ENCODE data around the gene PTPA. TPM values are rescaled to one million over a fixed set of nuclear protein-coding genes. Genes with fewer than 3 reads are reported as not detected.

PTPA gene
- total and polyA plus RNA-seq, 9 of the 15 experiments (the other 6 are each of a cell fraction or from before 2014, with no cell fraction given), result 1.7 to 121 (median 72.6) TPM

DNA sequence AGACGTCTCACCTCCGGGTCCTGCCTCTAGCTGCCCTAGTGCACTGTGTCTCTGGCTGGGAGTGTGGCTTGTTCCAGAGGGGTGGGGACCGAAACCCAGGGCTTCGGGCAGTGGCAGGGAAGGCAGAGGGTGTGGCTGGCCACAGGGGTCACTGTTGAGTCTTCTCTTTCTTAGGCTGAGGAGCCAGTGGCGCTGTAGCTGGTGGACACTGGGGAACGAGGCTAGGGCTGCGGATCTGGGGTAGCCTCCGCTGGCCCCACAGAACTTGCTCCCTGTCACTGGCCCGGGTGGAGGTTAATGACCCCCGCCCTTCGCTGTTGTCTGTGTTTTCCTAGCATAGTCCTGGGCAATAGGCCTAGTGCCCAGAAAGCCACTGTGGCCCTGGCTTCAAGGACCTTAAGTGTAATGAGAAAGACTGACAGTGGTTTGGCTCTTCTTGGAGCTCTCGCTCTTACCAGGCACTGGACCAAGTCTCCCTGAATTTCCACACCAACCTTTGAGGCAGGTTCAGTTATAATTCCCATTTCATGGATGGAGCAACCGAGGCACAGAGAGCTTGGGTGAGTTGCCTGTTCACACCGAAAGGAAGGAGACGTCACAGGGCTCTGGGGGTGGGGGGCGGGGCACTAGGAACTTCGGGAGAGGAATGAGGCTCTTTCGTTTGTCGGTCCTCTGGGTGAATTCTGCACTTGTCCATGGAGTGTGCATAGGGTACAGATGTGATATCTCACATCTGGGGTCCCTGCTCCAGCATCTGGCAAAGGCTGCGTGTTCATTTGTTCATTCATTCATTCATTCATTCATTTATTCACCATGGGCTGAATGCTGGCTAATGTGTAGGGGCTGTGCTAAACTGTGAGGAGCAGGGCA, 71.6 kb downstream of the PTPA start (continued):
- TF ChIP-seq, protein P1, sequence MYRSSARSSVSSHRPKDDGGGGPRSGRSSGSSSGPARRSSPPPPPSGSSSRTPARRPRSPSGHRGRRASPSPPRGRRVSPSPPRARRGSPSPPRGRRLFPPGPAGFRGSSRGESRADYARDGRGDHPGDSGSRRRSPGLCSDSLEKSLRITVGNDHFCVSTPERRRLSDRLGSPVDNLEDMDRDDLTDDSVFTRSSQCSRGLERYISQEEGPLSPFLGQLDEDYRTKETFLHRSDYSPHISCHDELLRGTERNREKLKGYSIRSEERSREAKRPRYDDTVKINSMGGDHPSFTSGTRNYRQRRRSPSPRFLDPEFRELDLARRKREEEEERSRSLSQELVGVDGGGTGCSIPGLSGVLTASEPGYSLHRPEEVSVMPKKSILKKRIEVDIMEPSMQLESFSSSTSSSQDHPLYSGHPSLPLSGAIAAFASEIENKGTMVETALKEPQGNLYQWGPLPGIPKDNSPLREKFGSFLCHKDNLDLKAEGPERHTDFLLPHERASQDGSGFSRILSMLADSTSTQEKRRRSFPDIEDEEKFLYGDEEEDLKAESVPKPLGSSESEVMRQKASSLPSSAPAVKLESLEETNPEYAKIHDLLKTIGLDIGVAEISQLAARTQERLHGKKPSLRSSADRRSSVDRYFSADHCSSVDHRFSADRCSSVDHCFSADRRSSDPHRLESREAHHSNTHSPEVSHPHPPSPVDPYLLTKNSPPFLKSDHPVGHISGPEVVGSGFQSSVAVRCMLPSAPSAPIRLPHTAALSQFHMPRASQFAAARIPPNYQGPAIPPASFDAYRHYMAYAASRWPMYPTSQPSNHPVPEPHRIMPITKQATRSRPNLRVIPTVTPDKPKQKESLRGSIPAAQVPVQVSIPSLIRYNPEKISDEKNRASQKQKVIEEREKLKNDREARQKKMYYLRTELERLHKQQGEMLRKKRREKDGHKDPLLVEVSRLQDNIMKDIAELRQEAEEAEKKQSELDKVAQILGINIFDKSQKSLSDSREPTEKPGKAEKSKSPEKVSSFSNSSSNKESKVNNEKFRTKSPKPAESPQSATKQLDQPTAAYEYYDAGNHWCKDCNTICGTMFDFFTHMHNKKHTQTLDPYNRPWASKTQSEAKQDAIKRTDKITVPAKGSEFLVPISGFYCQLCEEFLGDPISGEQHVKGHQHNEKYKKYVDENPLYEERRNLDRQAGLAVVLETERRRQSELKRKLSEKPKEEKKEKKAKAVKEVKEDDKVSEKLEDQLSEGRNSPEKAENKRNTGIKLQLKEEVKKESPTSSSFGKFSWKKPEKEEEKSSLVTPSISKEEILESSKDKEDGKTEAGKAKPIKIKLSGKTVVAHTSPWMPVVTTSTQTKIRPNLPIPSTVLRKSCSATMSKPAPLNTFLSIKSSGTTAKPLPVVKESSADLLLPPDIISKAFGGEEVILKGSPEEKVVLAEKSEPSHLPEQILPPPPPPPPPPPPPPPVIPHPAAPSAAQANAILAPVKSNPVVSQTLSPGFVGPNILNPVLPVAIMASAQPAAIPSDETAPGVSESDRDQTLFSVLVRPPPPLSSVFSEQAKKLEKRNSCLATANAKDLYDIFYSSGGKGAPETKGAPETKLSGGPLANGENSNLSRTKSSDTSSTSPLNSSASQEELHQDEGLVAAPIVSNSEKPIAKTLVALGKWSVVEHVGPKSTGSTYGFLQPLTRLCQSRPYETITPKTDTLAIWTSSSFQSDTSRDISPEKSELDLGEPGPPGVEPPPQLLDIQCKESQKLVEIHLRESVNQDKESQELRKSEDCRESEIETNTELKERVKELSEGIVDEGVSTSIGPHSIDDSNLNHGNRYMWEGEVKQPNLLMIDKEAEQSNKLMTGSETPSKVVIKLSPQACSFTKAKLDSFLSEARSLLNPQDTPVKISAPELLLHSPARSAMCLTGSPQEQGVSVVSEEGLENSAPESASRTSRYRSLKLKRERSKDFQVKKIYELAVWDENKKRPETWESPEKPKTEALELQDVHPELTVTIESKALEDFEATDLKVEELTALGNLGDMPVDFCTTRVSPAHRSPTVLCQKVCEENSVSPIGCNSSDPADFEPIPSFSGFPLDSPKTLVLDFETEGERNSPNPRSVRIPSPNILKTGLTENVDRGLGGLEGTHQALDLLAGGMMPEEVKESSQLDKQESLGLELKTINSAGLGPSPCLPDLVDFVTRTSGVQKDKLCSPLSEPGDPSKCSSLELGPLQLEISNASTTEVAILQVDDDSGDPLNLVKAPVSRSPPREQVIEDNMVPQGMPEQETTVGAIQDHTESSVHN (IDR thresholded peaks at IDR 0.05; ENCODE audit: borderline replicate concordance in 1 of 2, low read depth in 1 of 2), result no peak
- TF ChIP-seq ZNF311 (CRISPR knock-in tag; IDR thresholded peaks at IDR 0.05) (no peak), NFIX (CRISPR knock-in tag; IDR thresholded peaks at IDR 0.05; ENCODE audit: low read depth) (no peak), HIVEP1 (CRISPR knock-in tag; IDR thresholded peaks at IDR 0.05) (no peak), ZNF507 (tag; conservative IDR thresholded peaks at IDR 0.05) (no peak), NEUROD1 (IDR thresholded peaks at IDR 0.05; ENCODE audit: borderline replicate concordance, low read depth, low read length, partially characterized antibody) (no peak), SREBF1 (IDR thresholded peaks at IDR 0.05; ENCODE audit: borderline replicate concordance, low read depth, low read length) (no peak), ZNF717 (CRISPR knock-in tag; IDR thresholded peaks at IDR 0.05) (no peak), ZNF224 (CRISPR knock-in tag; IDR thresholded peaks at IDR 0.05) (no peak), ETV6 (IDR thresholded peaks at IDR 0.05; ENCODE audit: borderline replicate concordance in 1 of 2, low read depth in 2 of 2, low read length in 1 of 2) (no peak), ETV6 (CRISPR knock-in tag; IDR thresholded peaks at IDR 0.05; ENCODE audit: borderline replicate concordance) (no peak)
- TF ChIP-seq, protein P2, sequence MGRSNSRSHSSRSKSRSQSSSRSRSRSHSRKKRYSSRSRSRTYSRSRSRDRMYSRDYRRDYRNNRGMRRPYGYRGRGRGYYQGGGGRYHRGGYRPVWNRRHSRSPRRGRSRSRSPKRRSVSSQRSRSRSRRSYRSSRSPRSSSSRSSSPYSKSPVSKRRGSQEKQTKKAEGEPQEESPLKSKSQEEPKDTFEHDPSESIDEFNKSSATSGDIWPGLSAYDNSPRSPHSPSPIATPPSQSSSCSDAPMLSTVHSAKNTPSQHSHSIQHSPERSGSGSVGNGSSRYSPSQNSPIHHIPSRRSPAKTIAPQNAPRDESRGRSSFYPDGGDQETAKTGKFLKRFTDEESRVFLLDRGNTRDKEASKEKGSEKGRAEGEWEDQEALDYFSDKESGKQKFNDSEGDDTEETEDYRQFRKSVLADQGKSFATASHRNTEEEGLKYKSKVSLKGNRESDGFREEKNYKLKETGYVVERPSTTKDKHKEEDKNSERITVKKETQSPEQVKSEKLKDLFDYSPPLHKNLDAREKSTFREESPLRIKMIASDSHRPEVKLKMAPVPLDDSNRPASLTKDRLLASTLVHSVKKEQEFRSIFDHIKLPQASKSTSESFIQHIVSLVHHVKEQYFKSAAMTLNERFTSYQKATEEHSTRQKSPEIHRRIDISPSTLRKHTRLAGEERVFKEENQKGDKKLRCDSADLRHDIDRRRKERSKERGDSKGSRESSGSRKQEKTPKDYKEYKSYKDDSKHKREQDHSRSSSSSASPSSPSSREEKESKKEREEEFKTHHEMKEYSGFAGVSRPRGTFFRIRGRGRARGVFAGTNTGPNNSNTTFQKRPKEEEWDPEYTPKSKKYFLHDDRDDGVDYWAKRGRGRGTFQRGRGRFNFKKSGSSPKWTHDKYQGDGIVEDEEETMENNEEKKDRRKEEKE (IDR thresholded peaks at IDR 0.05; ENCODE audit: borderline replicate concordance in 1 of 2, control insufficient read depth in 1 of 2, low read depth in 2 of 2, low read length in 1 of 2), result no peak
- TF ChIP-seq, protein P3, sequence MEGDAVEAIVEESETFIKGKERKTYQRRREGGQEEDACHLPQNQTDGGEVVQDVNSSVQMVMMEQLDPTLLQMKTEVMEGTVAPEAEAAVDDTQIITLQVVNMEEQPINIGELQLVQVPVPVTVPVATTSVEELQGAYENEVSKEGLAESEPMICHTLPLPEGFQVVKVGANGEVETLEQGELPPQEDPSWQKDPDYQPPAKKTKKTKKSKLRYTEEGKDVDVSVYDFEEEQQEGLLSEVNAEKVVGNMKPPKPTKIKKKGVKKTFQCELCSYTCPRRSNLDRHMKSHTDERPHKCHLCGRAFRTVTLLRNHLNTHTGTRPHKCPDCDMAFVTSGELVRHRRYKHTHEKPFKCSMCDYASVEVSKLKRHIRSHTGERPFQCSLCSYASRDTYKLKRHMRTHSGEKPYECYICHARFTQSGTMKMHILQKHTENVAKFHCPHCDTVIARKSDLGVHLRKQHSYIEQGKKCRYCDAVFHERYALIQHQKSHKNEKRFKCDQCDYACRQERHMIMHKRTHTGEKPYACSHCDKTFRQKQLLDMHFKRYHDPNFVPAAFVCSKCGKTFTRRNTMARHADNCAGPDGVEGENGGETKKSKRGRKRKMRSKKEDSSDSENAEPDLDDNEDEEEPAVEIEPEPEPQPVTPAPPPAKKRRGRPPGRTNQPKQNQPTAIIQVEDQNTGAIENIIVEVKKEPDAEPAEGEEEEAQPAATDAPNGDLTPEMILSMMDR (IDR thresholded peaks at IDR 0.05 in 2 of 3, conservative IDR thresholded peaks at IDR 0.05 in 1 of 3; ENCODE audit: insufficient read depth in 2 of 3, low read depth in 1 of 3, low read length in 3 of 3), result peak; percentile 88 to 96 (median 91)
